Astrocyte (in vitro differentiated cells and primary cell): ENCODE results near the gene SAMD4B. TPM values are rescaled to one million over a fixed set of nuclear protein-coding genes. Genes with fewer than 3 reads are reported as not detected.
A peak's percentile ranks its signal among the peaks of the same experiment; 100 is the strongest.

ENCODE experiments used
- DNase-seq: peaks from one replicate; pipeline ENCODE4 v3.0.0-alpha.2; 2010; ENCODE audit warnings: low read depth
- FAIRE-seq: peaks from 2 replicates; lab custom pipeline; 2011; peaks lifted over from hg19 to GRCh38; lab: Jason Lieb, UNC
- H2AFZ ChIP-seq: 2 replicates; pipeline ENCODE4 v1.6.0; 2012; ENCODE audit warnings: low read depth, low read length, inconsistent platforms
- H3K27ac ChIP-seq: 2 replicates; pipeline ENCODE4 v1.5.1; 2011; ENCODE audit warnings: low read depth, low read length, inconsistent platforms
- H3K27me3 ChIP-seq: 2 replicates; pipeline ENCODE4 v1.6.0; 2011; ENCODE audit warnings: low read length, inconsistent platforms; ENCODE audit not compliant: insufficient read depth
- H3K36me3 ChIP-seq: 2 replicates; pipeline ENCODE4 v1.5.1; 2011; ENCODE audit warnings: low read length, inconsistent platforms; ENCODE audit not compliant: insufficient read depth
- H3K4me1 ChIP-seq: 2 replicates; pipeline ENCODE4 v1.5.1; 2011; ENCODE audit warnings: low read length, inconsistent platforms; ENCODE audit not compliant: insufficient read depth
- H3K4me2 ChIP-seq: 2 replicates; pipeline ENCODE4 v1.6.0; 2012; ENCODE audit warnings: low read length, inconsistent platforms
- H3K4me3 ChIP-seq: 2 replicates; pipeline ENCODE4 v1.5.1; 2011; ENCODE audit warnings: low read depth, mild to moderate bottlenecking, low read length, inconsistent platforms; ENCODE audit not compliant: insufficient read depth
- H3K79me2 ChIP-seq: 2 replicates; pipeline ENCODE4 v1.6.0; 2012; ENCODE audit warnings: mild to moderate bottlenecking, low read length, inconsistent platforms; ENCODE audit not compliant: insufficient read depth
- H3K9ac ChIP-seq: 2 replicates; pipeline ENCODE4 v1.6.0; 2012; ENCODE audit warnings: mild to moderate bottlenecking, low read length, inconsistent platforms
- H3K9me3 ChIP-seq: 2 replicates; pipeline ENCODE4 v1.5.1; 2012; ENCODE audit warnings: low read depth, mild to moderate bottlenecking, low read length, inconsistent platforms; ENCODE audit not compliant: insufficient read depth
- H4K20me1 ChIP-seq: 2 replicates; pipeline ENCODE4 v1.6.0; 2012; ENCODE audit warnings: low read length, inconsistent platforms; ENCODE audit not compliant: insufficient read depth
- H3K27ac Mint-ChIP-seq: one replicate; pipeline ENCODE4 v1.8.0; 2021; ENCODE audit warnings: mild to moderate bottlenecking, mixed read lengths; ENCODE audit not compliant: unreplicated experiment
- H3K27me3 Mint-ChIP-seq: one replicate; pipeline ENCODE4 v1.8.0; 2021; ENCODE audit warnings: low read depth, mixed read lengths; ENCODE audit not compliant: unreplicated experiment
- H3K36me3 Mint-ChIP-seq: one replicate; pipeline ENCODE4 v1.8.0; 2021; ENCODE audit warnings: low read depth, mixed read lengths; ENCODE audit not compliant: unreplicated experiment
- H3K4me1 Mint-ChIP-seq: one replicate; pipeline ENCODE4 v1.8.0; 2021; ENCODE audit warnings: low read depth, mixed read lengths; ENCODE audit not compliant: unreplicated experiment
- H3K4me3 Mint-ChIP-seq: one replicate; pipeline ENCODE4 v1.8.0; 2021; ENCODE audit warnings: mild to moderate bottlenecking, moderate library complexity, mixed read lengths; ENCODE audit not compliant: unreplicated experiment
- H3K9me3 Mint-ChIP-seq: one replicate; pipeline ENCODE4 v1.8.0; 2021; ENCODE audit warnings: mild to moderate bottlenecking, mixed read lengths; ENCODE audit not compliant: unreplicated experiment
- EZH2 ChIP-seq: IDR thresholded peaks from 2 replicates; pipeline ENCODE4 v1.6.1; 2012; ENCODE audit warnings: mild to moderate bottlenecking, low read length, inconsistent platforms; ENCODE audit not compliant: insufficient read depth
- total RNA-seq: library from RNA; stranded (reverse); gene quantifications from 2 replicates; pipeline ENCODE4 v1.2.1, GENCODE V29; 2021
- TF ChIP-seq, protein P1 (sequence below): IDR thresholded peaks from 2 replicates; pipeline ENCODE4 v1.5.1; 2011; ENCODE audit warnings: low read depth, mild to moderate bottlenecking, inconsistent platforms, low read length, moderate library complexity; ENCODE audit not compliant: insufficient read depth

The SAMD4B gene
- total RNA-seq, 1 donor from 2014 or later, result 98.6 TPM

DNA sequence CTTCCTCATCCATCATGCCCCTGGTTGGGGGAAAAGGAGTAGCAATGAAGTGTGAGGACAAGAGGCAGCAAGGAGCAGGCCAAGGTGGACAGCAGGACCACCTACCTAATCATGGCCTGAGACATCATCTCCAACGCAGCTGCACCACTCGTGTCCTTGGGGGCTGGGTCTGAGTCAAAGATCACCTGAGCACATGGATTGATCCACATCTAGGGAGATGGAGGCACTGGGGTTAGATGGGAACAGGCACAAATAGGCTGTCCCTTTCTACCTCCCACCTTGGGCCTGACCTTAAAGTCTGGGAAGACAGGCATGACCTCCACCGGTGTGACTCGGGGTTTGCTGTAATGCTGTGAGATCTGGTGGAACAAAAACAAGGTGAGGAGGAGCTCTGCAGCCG lies 46.4 kb downstream of the SAMD4B start:
- peak overlapping the region; percentile 54 for H3K4me3 Mint-ChIP-seq
- no peaks in the 10 kb centered on the region for H3K27me3 ChIP-seq
- H3K27ac Mint-ChIP-seq, result no peak overlapping the region
- H3K4me1 ChIP-seq, result peaks cover 16% of the 10 kb centered on the region
- H3K36me3 Mint-ChIP-seq, result peaks cover 12% of the 10 kb centered on the region
- no peak overlapping the region for H3K4me2 ChIP-seq
- H3K9ac ChIP-seq, result no peak overlapping the region
- FAIRE-seq (no peak), DNase-seq (no peak)
- H3K27ac ChIP-seq, result no peak overlapping the region
- H3K27me3 Mint-ChIP-seq, result no peaks in the 10 kb centered on the region
- H3K36me3 ChIP-seq, result peaks cover 26% of the 10 kb centered on the region
- H2AFZ ChIP-seq, result no peak overlapping the region
- H3K9me3 ChIP-seq, result no peaks in the 10 kb centered on the region
- H3K4me1 Mint-ChIP-seq, result peaks cover 12% of the 10 kb centered on the region
- TF ChIP-seq, protein P1, sequence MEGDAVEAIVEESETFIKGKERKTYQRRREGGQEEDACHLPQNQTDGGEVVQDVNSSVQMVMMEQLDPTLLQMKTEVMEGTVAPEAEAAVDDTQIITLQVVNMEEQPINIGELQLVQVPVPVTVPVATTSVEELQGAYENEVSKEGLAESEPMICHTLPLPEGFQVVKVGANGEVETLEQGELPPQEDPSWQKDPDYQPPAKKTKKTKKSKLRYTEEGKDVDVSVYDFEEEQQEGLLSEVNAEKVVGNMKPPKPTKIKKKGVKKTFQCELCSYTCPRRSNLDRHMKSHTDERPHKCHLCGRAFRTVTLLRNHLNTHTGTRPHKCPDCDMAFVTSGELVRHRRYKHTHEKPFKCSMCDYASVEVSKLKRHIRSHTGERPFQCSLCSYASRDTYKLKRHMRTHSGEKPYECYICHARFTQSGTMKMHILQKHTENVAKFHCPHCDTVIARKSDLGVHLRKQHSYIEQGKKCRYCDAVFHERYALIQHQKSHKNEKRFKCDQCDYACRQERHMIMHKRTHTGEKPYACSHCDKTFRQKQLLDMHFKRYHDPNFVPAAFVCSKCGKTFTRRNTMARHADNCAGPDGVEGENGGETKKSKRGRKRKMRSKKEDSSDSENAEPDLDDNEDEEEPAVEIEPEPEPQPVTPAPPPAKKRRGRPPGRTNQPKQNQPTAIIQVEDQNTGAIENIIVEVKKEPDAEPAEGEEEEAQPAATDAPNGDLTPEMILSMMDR, result no peak
- TF ChIP-seq EZH2, result no peak
- no peaks in the 10 kb centered on the region for H3K9me3 Mint-ChIP-seq
- no peak overlapping the region for H3K4me3 ChIP-seq
- peaks cover 15% of the 10 kb centered on the region for H4K20me1 ChIP-seq
- H3K79me2 ChIP-seq, result peaks cover 45% of the 10 kb centered on the region

DNA sequence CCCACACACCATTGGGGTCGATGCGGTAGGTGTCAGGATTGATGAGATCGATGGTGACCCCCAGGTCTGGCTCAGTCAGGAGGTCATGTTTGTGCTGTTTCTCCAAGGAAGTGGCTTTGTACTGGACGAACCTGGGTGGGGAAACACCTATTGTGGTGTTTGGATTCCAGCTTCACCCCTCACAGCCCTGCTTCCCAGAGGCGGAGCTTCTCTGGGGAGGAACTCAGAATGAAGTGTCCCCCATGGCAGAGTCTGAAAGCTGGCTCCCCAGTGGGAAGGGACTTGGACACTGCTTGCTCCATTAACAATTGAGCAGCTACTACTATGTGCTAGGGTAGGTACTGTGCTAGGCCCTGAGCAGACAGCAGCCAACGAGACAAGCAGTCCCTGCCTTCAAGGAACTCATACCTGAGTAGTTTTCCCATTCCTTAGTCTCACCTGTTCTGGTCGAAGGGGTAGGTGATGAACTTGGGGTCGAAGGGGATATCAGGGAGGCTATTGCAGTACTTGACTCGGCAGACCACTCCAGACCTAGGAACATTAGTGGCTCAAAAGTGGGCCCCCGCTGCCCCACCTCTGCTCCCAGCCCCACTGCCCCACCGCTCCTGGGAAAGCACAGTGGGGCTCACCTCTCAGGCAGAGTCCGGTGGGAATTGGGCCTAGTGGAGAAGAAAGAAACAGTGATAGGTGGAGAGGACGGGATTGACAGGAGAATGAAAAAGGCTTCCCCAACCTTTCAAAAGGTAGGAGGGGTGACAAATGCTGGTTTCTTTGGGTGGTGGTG lies 47.6 kb downstream of the SAMD4B start:
- TF ChIP-seq EZH2, result no peak
- TF ChIP-seq, protein P1, result no peak
- no peaks in the 10 kb centered on the region for H3K9me3 Mint-ChIP-seq
- Histone ChIP-seq H3K4me1 (peaks cover 16% of the 10 kb centered on the region), H3K27me3 (no peaks in the 10 kb centered on the region), H3K79me2 (peaks cover 46% of the 10 kb centered on the region), H3K4me2 (peak overlapping the region; percentile 93), H2AFZ (no peak overlapping the region), H3K9ac (peak overlapping the region; percentile 97), H3K36me3 (peaks cover 26% of the 10 kb centered on the region), H4K20me1 (peaks cover 18% of the 10 kb centered on the region), H3K4me3 (peak overlapping the region; percentile 94), H3K27ac (peak overlapping the region; percentile 98), H3K9me3 (no peaks in the 10 kb centered on the region)
- H3K4me3 Mint-ChIP-seq, result peak overlapping the region; percentile 99
- peaks cover 12% of the 10 kb centered on the region for H3K36me3 Mint-ChIP-seq
- peaks cover 12% of the 10 kb centered on the region for H3K4me1 Mint-ChIP-seq
- no peak for FAIRE-seq
- no peak for DNase-seq
- no peaks in the 10 kb centered on the region for H3K27me3 Mint-ChIP-seq
- H3K27ac Mint-ChIP-seq, result peak overlapping the region; percentile 97

DNA sequence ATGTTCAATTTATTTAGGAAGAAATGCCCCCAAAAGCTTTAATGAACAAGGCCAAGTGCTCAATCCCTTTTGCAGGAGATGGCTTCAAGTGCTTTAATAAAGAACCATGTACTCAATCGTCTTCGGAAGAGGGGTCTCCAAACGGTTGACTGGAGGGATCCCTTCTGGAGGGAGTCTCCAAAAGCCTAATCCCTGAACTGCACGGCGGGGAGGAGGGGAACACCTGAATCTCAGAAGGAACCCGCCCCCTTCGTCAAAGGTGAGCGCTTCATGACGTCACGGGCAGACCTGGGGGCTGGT lies 48.2 kb downstream of the SAMD4B start:
- Histone ChIP-seq H3K9ac (peak overlapping the region; percentile 97), H3K4me2 (peak overlapping the region; percentile 93), H3K4me3 (peak overlapping the region; percentile 94), H3K36me3 (peaks cover 30% of the 10 kb centered on the region), H4K20me1 (peaks cover 14% of the 10 kb centered on the region), H3K9me3 (no peaks in the 10 kb centered on the region), H3K27ac (peak overlapping the region; percentile 98), H3K4me1 (peaks cover 16% of the 10 kb centered on the region), H2AFZ (peak overlapping the region; percentile 87), H3K27me3 (no peaks in the 10 kb centered on the region), H3K79me2 (peaks cover 49% of the 10 kb centered on the region)
- Mint-ChIP-seq H3K4me3 (peak overlapping the region; percentile 99), H3K4me1 (peaks cover 14% of the 10 kb centered on the region), H3K9me3 (no peaks in the 10 kb centered on the region), H3K27me3 (no peaks in the 10 kb centered on the region), H3K36me3 (peaks cover 11% of the 10 kb centered on the region), H3K27ac (peak overlapping the region; percentile 97)
- DNase-seq (no peak), FAIRE-seq (no peak)
- no peak for TF ChIP-seq EZH2
- TF ChIP-seq, protein P1, result no peak
